Mesothelial cell of epicardium (in vitro differentiated cells): ENCODE results near the gene PAWR. TPM values are rescaled to one million over a fixed set of nuclear protein-coding genes. Genes with fewer than 3 reads are reported as not detected.
"Not testable (repeated sequence)": the region's sequence is repeated elsewhere in the genome, so short reads cannot be mapped to it uniquely, and the experiment has no call there.

Experiments
- DNase-seq, 2 experiments: peaks; one replicate each; pipeline ENCODE4 v3.0.0; 2021; ENCODE audit warnings: low spot score in 2 of 2; ENCODE audit not compliant: unreplicated experiment in 2 of 2
- H3K27ac Mint-ChIP-seq: 2 replicates; pipeline ENCODE4 v1.8.0; 2021; ENCODE audit warnings: mixed read lengths
- H3K27me3 Mint-ChIP-seq: 2 replicates; pipeline ENCODE4 v1.8.0; 2021; ENCODE audit warnings: low read depth, mixed read lengths
- H3K36me3 Mint-ChIP-seq: 2 replicates; pipeline ENCODE4 v1.8.0; 2021; ENCODE audit warnings: mixed read lengths
- H3K4me1 Mint-ChIP-seq: 2 replicates; pipeline ENCODE4 v1.8.0; 2021; ENCODE audit warnings: mixed read lengths
- H3K4me3 Mint-ChIP-seq: 2 replicates; pipeline ENCODE4 v1.8.0; 2021; ENCODE audit warnings: mild to moderate bottlenecking, moderate library complexity, mixed read lengths
- H3K9me3 Mint-ChIP-seq: 2 replicates; pipeline ENCODE4 v1.8.0; 2021; ENCODE audit warnings: mixed read lengths
- total RNA-seq: library from RNA; stranded (reverse); gene quantifications from 3 replicates; pipeline ENCODE4 v1.2.1, GENCODE V29; 2021
- TF ChIP-seq, protein P1 (sequence below): fragments of 200-600 bp; sonication (generic); IDR thresholded peaks from one replicate; pipeline ENCODE4 v1.5.0; 2021; ENCODE audit warnings: antibody characterized with exemption; ENCODE audit not compliant: unreplicated experiment

Gene PAWR
- total RNA-seq, 1 donor from 2014 or later, result 205 TPM

DNA sequence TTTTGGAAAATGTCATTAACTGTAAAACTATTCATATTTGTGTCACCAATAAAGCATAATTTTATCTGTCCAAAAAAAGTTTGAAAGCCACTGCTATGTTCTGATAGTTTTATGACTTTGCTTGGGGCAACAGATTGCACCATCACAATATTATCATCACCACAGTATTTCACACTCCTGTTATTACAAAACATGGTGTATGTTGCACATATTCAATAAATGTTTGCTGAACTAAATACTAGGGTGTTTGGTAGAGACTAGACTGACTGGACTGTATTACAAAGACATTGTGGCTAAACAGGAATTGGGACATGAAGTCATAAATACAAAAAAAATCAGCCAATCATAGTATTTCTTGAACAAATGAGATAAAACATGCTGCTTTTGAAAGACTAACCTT is 55.1 kb downstream of the PAWR start:
- Mint-ChIP-seq H3K27ac (no peak overlapping the region), H3K27me3 (no peaks in the 10 kb centered on the region), H3K4me3 (no peak overlapping the region), H3K4me1 (peaks cover 28% of the 10 kb centered on the region), H3K9me3 (no peaks in the 10 kb centered on the region), H3K36me3 (peaks cover 2% of the 10 kb centered on the region)
- TF ChIP-seq, protein P1, sequence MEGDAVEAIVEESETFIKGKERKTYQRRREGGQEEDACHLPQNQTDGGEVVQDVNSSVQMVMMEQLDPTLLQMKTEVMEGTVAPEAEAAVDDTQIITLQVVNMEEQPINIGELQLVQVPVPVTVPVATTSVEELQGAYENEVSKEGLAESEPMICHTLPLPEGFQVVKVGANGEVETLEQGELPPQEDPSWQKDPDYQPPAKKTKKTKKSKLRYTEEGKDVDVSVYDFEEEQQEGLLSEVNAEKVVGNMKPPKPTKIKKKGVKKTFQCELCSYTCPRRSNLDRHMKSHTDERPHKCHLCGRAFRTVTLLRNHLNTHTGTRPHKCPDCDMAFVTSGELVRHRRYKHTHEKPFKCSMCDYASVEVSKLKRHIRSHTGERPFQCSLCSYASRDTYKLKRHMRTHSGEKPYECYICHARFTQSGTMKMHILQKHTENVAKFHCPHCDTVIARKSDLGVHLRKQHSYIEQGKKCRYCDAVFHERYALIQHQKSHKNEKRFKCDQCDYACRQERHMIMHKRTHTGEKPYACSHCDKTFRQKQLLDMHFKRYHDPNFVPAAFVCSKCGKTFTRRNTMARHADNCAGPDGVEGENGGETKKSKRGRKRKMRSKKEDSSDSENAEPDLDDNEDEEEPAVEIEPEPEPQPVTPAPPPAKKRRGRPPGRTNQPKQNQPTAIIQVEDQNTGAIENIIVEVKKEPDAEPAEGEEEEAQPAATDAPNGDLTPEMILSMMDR, result no peak
- DNase-seq, result no peak

DNA sequence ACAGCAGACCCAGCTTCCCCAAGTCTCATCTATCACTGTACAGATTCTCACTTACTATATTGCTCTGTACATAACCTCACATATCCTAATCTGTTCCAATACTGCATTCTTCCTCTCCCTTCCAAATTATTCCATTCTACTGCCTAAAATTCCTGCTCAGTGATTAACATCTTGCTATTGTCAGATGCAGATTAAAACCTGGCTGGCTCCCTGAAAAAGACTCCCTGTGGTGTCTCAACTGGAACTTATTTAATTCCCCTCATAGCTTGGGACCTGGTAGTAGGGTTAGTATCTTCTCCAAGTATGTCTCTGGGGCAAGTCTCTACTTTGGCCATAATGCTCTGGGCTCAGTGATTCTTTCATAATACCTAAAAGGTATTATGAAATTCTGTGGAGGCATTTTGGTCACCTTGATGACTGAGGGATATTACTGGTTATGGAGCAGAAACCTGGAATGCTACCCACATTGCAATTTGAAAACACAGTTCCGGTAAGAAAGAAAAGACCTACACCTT is 55.8 kb downstream of the PAWR start:
- no peaks in the 10 kb centered on the region for H3K27me3 Mint-ChIP-seq
- peaks cover 28% of the 10 kb centered on the region for H3K4me1 Mint-ChIP-seq
- H3K4me3 Mint-ChIP-seq, result no peak overlapping the region
- TF ChIP-seq, protein P1, result no peak
- no peaks in the 10 kb centered on the region for H3K36me3 Mint-ChIP-seq
- DNase-seq, result no peak
- H3K9me3 Mint-ChIP-seq, result no peaks in the 10 kb centered on the region
- peak overlapping the region; percentile 2 for H3K27ac Mint-ChIP-seq

DNA sequence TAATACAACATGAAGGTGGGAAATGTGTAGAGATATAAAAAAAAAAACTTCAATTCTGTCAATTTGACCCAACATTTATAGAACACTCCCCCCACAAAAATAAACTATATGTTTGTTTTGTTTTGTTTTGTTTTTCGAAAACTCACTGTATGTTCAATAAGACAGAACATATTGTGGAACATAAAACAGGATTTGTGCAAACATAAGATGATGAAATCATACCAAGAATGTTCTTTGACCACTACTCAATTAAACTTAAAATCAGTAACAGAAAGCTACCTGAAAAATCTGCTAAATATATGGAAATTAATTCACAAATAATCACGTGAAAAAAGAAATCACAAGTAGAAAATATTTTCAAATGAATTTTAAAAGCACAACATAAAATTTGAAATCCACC is 61.2 kb downstream of the PAWR start:
- peaks cover 10% of the 10 kb centered on the region for H3K36me3 Mint-ChIP-seq
- H3K27me3 Mint-ChIP-seq, result no peaks in the 10 kb centered on the region
- H3K4me1 Mint-ChIP-seq, result peaks cover 4% of the 10 kb centered on the region
- no peak for DNase-seq
- H3K9me3 Mint-ChIP-seq, result peaks cover 6% of the 10 kb centered on the region
- no peak overlapping the region for H3K27ac Mint-ChIP-seq
- TF ChIP-seq, protein P1, result no peak
- H3K4me3 Mint-ChIP-seq, result no peak overlapping the region

DNA sequence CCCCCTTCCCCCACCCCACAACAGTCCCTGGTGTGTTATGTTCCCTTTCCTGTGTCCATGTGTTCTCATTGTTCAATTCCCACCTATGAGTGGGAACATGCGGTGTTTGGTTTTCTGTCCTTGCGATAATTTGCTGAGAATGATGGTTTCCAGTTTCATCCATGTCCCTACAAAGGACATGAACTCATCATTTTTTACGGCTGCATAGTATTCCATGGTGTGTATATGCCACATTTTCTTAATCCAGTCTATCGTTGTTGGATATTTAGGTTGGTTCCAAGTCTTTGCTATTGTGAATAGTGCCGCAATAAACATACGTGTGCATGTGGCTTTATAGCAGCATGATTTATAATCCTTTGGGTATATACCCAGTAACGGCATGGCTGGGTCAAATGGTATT is 64.0 kb downstream of the PAWR start:
- H3K4me3 Mint-ChIP-seq, H3K4me1 Mint-ChIP-seq, H3K9me3 Mint-ChIP-seq, H3K27me3 Mint-ChIP-seq, DNase-seq, H3K27ac Mint-ChIP-seq: not testable (repeated sequence)
- peaks cover 12% of the 10 kb centered on the region for H3K36me3 Mint-ChIP-seq

DNA sequence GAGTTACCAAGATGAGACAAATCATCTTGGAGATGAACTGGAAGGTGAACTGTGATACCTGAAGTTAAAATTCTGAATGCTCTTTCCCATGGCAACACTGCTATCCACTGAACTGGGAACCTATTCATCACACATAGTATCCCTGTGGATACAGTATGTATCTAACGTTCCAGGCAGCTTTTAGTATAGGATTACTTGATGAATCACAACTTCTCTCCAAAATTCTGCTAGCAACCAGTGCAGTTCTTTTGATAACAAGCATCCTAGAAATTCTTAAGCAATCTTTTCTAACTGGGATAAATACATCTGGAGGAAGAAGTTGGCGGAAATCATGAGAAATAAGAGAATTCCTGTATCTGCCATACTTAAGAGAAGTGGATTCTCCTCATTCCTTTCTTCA is 66.4 kb downstream of the PAWR start:
- H3K27ac Mint-ChIP-seq, result peak overlapping the region; percentile 8

DNA sequence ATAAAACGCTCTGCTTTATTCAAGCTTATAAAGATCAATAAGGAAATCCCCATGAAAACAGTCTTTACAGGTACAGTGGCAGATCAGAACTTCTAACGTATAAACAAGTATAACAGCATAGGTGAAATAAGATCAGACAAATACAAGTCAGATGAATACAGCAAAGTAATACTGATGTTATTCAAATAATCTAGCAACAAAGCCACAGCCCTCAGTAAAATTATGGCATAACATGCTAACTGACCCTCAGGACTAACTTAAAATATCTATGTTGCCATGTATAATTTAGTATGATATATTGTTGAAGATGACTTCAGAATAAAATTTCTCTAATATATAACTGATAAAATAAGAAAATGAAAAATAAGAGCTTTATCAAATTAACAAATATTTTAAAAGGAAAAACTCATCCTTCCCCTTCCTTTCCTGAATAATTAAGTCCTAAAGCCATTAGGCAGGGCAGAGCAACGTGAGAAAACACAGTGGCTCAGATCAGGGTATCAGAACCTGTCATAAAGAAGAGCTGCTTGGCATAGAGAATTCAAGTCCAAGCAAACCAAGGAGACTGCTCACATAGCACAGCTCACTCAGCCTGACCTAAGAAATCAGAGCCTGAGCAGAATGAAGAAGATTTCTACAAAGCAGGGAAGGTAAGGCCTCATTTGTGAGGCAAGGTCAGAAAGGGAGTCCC is 70.7 kb downstream of the PAWR start:
- no peak overlapping the region for H3K4me3 Mint-ChIP-seq
- H3K4me1 Mint-ChIP-seq, result peaks cover 12% of the 10 kb centered on the region
- peaks cover 20% of the 10 kb centered on the region for H3K36me3 Mint-ChIP-seq
- H3K9me3 Mint-ChIP-seq, result no peaks in the 10 kb centered on the region
- TF ChIP-seq, protein P1, result no peak
- no peaks in the 10 kb centered on the region for H3K27me3 Mint-ChIP-seq
- peak overlapping the region; percentile 35 for H3K27ac Mint-ChIP-seq
- no peak for DNase-seq

More for the DNA sequence above, 66.4 kb downstream of the PAWR start:
- Mint-ChIP-seq H3K27me3 (no peaks in the 10 kb centered on the region), H3K36me3 (peaks cover 20% of the 10 kb centered on the region), H3K4me1 (peaks cover 4% of the 10 kb centered on the region), H3K4me3 (no peak overlapping the region), H3K9me3 (peaks cover 6% of the 10 kb centered on the region)
- no peak for DNase-seq
- TF ChIP-seq, protein P1, result no peak
